SK-N-SH treated with all-trans-retinoic acid at 6 μM for 48 hours (cell line): ENCODE data around the gene BPIFA1.

Experiments
- ARNTL ChIP-seq: fragments of 450-650 bp; formaldehyde crosslinking; IDR thresholded peaks from 2 replicates; pipeline ENCODE4 v1.5.0; 2020; ENCODE audit warnings: low read depth, mild to moderate bottlenecking, moderate library complexity, borderline replicate concordance
- BACH2 ChIP-seq: fragments of 250-450 bp; sonication (Bioruptor Pico); IDR thresholded peaks from 2 replicates; pipeline ENCODE4 v1.9.0; 2021; ENCODE audit warnings: mild to moderate bottlenecking, borderline replicate concordance
- CSRNP3 ChIP-seq: fragments of 250-450 bp; sonication (Bioruptor Pico); IDR thresholded peaks from 2 replicates; pipeline ENCODE4 v1.5.1; 2021; ENCODE audit warnings: mild to moderate bottlenecking, moderate library complexity
- ESRRG ChIP-seq: fragments of 250-450 bp; sonication (Bioruptor Pico); IDR thresholded peaks from 2 replicates; pipeline ENCODE4 v1.6.1; 2021; ENCODE audit warnings: mild to moderate bottlenecking
- GLIS3 ChIP-seq: fragments of 250-450 bp; sonication (Bioruptor Pico); IDR thresholded peaks from 2 replicates; pipeline ENCODE4 v1.5.0; 2020; ENCODE audit warnings: mild to moderate bottlenecking, moderate library complexity
- ISL1 ChIP-seq: fragments of 250-450 bp; sonication (Bioruptor Pico); IDR thresholded peaks from 2 replicates; pipeline ENCODE4 v2.1.2; 2022; ENCODE audit warnings: mild to moderate bottlenecking, moderate library complexity
- PATZ1 ChIP-seq: fragments of 250-450 bp; sonication (Bioruptor Pico); IDR thresholded peaks from 2 replicates; pipeline ENCODE4 v1.8.0; 2020; ENCODE audit warnings: mild to moderate bottlenecking, moderate library complexity, borderline replicate concordance
- RARB ChIP-seq: fragments of 250-450 bp; sonication (Bioruptor Pico); IDR thresholded peaks from 2 replicates; pipeline ENCODE4 v1.8.0; 2021; ENCODE audit warnings: mild to moderate bottlenecking, moderate library complexity
- SNAI2 ChIP-seq: fragments of 250-450 bp; sonication (Bioruptor Pico); IDR thresholded peaks from 2 replicates; pipeline ENCODE4 v1.5.0; 2020; ENCODE audit warnings: mild to moderate bottlenecking, moderate library complexity
- TSHZ2 ChIP-seq: fragments of 250-450 bp; sonication (Bioruptor Pico); IDR thresholded peaks from 2 replicates; pipeline ENCODE4 v1.5.0; 2020; ENCODE audit warnings: mild to moderate bottlenecking, moderate library complexity
- ZFP3 ChIP-seq: fragments of 250-450 bp; sonication (Bioruptor Pico); IDR thresholded peaks from 2 replicates; pipeline ENCODE4 v1.5.0; 2020; ENCODE audit warnings: mild to moderate bottlenecking, moderate library complexity
- ZNF565 ChIP-seq: fragments of 450-650 bp; formaldehyde crosslinking; conservative IDR thresholded peaks from 2 replicates; pipeline ENCODE4 v1.5.0; 2020; ENCODE audit warnings: low read depth, mild to moderate bottlenecking, moderate library complexity
- TF ChIP-seq, protein P1 (sequence below): fragments of 250-450 bp; sonication (Bioruptor Pico); IDR thresholded peaks from 2 replicates; pipeline ENCODE4 v1.5.1; 2020; ENCODE audit warnings: low read depth, mild to moderate bottlenecking, moderate library complexity

DNA sequence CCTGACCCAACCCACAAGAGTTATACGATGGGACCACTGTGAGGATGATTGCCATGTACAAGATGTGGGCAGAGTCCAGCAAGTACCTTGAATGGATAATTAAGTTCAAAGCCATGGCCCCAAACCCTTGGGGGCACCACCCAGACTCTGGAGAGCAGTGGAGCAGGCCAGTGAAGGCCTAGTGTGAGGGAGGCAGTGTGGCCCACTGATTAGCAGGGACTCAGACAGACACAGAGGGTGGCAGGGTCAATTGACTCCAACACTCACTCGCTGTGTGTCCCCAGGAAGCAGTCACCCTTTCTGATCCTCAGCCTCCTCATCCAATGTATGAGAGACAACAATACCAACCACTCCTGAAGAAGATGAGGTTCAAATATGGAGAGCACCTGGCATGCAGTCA is 1.7 kb upstream of the BPIFA1 start:
- TF ChIP-seq, protein P1, sequence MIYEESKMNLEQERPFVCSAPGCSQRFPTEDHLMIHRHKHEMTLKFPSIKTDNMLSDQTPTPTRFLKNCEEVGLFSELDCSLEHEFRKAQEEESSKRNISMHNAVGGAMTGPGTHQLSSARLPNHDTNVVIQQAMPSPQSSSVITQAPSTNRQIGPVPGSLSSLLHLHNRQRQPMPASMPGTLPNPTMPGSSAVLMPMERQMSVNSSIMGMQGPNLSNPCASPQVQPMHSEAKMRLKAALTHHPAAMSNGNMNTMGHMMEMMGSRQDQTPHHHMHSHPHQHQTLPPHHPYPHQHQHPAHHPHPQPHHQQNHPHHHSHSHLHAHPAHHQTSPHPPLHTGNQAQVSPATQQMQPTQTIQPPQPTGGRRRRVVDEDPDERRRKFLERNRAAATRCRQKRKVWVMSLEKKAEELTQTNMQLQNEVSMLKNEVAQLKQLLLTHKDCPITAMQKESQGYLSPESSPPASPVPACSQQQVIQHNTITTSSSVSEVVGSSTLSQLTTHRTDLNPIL = no peak
- TF ChIP-seq ESRRG (no peak), SNAI2 (CRISPR knock-in tag) (no peak), PATZ1 (no peak), ZNF565 (no peak), GLIS3 (CRISPR knock-in tag) (no peak), TSHZ2 (CRISPR knock-in tag) (no peak), ARNTL (no peak), ZFP3 (no peak), CSRNP3 (no peak), RARB (CRISPR knock-in tag) (no peak), BACH2 (CRISPR knock-in tag) (no peak), ISL1 (CRISPR knock-in tag) (no peak)
